GM12801 (cell line): ENCODE data around the gene ADIPOR2.

Experiments
- TF ChIP-seq, protein P1 (sequence below): IDR thresholded peaks from one replicate; pipeline ENCODE4 v1.5.1; 2011; ENCODE audit warnings: control low read depth; ENCODE audit not compliant: insufficient read length; ENCODE audit errors: extremely low read depth

Gene ADIPOR2

GRCh38 chr12:1797991-1798640 is 107.2 kb downstream of the ADIPOR2 start:
- TF ChIP-seq, protein P1, sequence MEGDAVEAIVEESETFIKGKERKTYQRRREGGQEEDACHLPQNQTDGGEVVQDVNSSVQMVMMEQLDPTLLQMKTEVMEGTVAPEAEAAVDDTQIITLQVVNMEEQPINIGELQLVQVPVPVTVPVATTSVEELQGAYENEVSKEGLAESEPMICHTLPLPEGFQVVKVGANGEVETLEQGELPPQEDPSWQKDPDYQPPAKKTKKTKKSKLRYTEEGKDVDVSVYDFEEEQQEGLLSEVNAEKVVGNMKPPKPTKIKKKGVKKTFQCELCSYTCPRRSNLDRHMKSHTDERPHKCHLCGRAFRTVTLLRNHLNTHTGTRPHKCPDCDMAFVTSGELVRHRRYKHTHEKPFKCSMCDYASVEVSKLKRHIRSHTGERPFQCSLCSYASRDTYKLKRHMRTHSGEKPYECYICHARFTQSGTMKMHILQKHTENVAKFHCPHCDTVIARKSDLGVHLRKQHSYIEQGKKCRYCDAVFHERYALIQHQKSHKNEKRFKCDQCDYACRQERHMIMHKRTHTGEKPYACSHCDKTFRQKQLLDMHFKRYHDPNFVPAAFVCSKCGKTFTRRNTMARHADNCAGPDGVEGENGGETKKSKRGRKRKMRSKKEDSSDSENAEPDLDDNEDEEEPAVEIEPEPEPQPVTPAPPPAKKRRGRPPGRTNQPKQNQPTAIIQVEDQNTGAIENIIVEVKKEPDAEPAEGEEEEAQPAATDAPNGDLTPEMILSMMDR = no peak

DNA sequence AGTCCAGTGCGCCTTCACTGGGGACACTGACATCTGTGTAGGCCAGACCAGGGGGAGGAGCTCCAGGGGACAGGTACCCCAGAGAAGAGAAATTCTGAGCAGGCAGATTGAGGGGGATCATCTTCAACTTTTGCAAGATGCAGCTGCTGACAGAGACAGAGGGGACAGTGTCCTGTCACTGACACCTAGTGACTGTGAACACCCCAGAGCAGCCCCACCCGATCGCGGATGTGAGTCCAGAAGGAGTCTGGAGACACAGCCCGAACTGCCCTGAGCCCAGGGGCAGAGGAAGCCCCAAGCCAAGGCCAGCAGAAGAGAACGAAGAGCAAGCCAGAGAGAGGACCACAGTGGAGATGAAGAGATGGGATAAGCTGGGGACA is 107.8 kb downstream of the ADIPOR2 start:
- TF ChIP-seq, protein P1 = no peak

DNA sequence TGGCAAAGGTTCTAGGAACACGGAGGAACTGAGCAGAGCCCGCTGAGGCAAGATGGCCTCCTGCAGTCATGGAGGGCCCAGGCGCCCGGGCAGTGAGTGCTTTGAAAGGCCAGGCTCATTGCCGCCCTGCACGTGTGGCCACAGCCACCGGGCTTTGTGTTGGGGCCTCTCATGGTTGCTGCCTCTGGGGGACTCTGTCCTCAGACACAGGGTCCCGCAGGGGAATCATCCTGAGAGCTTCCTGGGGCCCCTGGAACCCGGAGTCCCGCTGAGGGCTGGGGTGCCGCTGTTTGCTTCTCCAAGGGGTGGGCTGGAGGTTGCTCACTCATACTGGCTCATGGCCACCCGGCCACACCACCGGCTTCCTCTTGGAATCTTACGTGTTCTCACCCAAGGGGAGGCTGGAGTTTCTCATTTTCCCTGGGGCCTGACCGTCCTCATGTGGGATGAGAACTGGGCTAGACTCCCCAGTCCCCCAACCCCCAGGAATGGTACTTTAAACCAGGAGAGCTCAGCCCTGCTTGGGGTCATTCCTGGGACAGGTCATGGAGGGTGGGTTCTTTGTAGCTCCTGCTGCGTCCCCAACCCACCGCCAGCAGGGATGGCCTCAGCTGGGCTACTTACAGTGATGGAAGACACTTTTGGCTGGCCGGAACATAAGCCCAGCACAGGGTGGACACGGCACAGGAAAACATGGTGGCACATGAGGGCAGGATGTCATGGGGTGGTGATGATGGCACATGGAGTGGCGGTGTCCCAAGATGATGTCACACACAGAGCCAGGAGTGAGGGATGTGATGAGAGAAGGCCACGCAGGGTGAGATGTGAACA is 108.4 kb downstream of the ADIPOR2 start:
- TF ChIP-seq, protein P1 = no peak

GRCh38 chr12:1799882-1800400 is 109.1 kb downstream of the ADIPOR2 start:
- TF ChIP-seq, protein P1 = no peak

GRCh38 chr12:1800401-1801302 is 109.8 kb downstream of the ADIPOR2 start:
- TF ChIP-seq, protein P1 = no peak

DNA sequence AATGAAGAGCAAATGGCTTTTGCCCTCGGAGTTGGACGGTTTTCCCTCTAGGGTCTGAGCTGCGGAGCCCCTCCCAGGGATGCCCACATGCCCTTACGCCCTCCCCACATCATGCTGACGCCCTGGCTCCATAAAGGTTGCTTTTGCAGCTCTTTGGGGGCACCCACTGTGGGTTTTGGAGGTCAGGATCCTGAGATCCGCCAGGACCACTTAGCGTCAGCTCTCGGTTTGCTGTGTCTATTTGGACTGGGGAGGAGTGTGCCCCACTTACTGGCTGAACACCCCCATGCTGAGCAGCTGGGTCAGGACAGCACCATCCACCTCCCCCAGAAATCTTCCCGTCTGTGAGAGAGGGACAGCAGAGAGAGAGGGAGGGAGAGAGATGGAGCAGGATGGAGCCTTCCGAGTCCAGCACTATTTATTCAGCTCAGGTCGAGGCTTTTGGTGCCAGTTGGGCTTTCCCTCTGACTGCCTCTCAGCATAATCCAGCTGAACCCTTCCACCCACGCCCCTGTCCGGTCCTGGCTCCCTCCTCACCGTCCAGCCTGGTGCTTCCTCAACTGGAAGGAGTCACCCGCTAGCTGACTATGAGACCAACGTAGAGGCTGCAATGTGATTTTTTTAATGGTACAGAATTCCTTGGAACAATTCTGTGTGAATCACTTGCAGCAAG is 110.6 kb downstream of the ADIPOR2 start:
- TF ChIP-seq, protein P1 = no peak
